HEK293T (cell line): ENCODE data around the gene ADORA2B.

ENCODE experiments used
- ELF4 ChIP-seq: fragments of 450-650 bp; IDR thresholded peaks from 2 replicates; pipeline ENCODE4 v1.6.1; 2017; ENCODE audit warnings: antibody characterized with exemption
- SUZ12 ChIP-seq: fragments of 450-650 bp; IDR thresholded peaks from 2 replicates; pipeline ENCODE4 v1.6.1; 2016; ENCODE audit warnings: mild to moderate bottlenecking
- TARDBP ChIP-seq: fragments of 450-650 bp; IDR thresholded peaks from 2 replicates; pipeline ENCODE4 v1.6.1; 2016
- TF ChIP-seq, protein P1 (sequence below): fragments of 450-650 bp; IDR thresholded peaks from 2 replicates; pipeline ENCODE4 v1.6.1; 2016

DNA sequence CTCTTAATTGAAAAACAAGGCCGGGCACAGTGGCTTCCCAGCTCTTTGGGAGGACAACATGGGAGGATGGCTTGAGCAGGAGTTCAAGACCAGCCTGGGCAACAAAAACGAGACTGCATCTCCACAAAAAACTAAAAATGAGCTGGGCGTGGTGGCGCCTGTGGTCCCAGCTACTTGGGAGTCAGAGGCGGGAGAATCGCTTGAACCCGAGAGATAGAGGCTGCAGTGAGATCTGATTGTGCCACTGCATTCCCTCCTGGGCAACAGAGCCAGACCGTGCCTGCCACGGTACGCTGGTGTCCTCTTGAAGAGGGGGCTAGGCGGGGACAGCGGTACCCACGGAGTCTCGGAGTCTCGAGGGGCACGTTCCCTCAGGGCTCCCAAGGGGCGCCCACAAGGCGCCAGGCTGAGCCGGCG lies 27.9 kb upstream of the ADORA2B start:
- TF ChIP-seq ELF4 = no peak
- TF ChIP-seq SUZ12 = no peak
- TF ChIP-seq, protein P1, sequence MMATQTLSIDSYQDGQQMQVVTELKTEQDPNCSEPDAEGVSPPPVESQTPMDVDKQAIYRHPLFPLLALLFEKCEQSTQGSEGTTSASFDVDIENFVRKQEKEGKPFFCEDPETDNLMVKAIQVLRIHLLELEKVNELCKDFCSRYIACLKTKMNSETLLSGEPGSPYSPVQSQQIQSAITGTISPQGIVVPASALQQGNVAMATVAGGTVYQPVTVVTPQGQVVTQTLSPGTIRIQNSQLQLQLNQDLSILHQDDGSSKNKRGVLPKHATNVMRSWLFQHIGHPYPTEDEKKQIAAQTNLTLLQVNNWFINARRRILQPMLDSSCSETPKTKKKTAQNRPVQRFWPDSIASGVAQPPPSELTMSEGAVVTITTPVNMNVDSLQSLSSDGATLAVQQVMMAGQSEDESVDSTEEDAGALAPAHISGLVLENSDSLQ = no peak
- no peak for TF ChIP-seq TARDBP
